Ishikawa (cell line): ENCODE measurements around the gene CRABP1.

Source experiments
- CEBPB ChIP-seq: IDR thresholded peaks from 2 replicates; pipeline ENCODE4 v1.6.1; 2012
- CREB1 ChIP-seq: IDR thresholded peaks from 2 replicates; pipeline ENCODE4 v1.6.1; 2012; ENCODE audit warnings: low read depth
- EGR1 ChIP-seq: IDR thresholded peaks from 2 replicates; pipeline ENCODE4 v1.6.1; 2012
- EP300 ChIP-seq: IDR thresholded peaks from 2 replicates; pipeline ENCODE4 v1.6.1; 2012; ENCODE audit warnings: borderline replicate concordance
- FOXM1 ChIP-seq: IDR thresholded peaks from 2 replicates; pipeline ENCODE4 v1.6.1; 2012; ENCODE audit warnings: low read depth, borderline replicate concordance
- NFIC ChIP-seq: IDR thresholded peaks from 2 replicates; pipeline ENCODE4 v1.6.1; 2012
- RAD21 ChIP-seq: IDR thresholded peaks from 2 replicates; pipeline ENCODE4 v1.6.1; 2012; ENCODE audit warnings: low read depth
- REST ChIP-seq: IDR thresholded peaks from 2 replicates; pipeline ENCODE4 v1.6.1; 2012; ENCODE audit warnings: low read depth, mild to moderate bottlenecking
- TAF1 ChIP-seq: IDR thresholded peaks from 2 replicates; pipeline ENCODE4 v1.6.1; 2012; ENCODE audit warnings: low read depth, mild to moderate bottlenecking
- TCF12 ChIP-seq: IDR thresholded peaks from 2 replicates; pipeline ENCODE4 v1.6.1; 2012; ENCODE audit warnings: low read depth
- TEAD4 ChIP-seq: IDR thresholded peaks from 2 replicates; pipeline ENCODE4 v1.6.1; 2012
- USF1 ChIP-seq: IDR thresholded peaks from 2 replicates; pipeline ENCODE4 v1.6.1; 2012
- YY1 ChIP-seq: IDR thresholded peaks from 2 replicates; pipeline ENCODE4 v1.6.1; 2012; ENCODE audit warnings: low read depth
- ZBTB7A ChIP-seq: IDR thresholded peaks from 2 replicates; pipeline ENCODE4 v1.6.1; 2012; ENCODE audit warnings: low read depth
- TF ChIP-seq, protein P1 (sequence below): IDR thresholded peaks from 2 replicates; pipeline ENCODE4 v1.6.1; 2012

The CRABP1 gene

DNA sequence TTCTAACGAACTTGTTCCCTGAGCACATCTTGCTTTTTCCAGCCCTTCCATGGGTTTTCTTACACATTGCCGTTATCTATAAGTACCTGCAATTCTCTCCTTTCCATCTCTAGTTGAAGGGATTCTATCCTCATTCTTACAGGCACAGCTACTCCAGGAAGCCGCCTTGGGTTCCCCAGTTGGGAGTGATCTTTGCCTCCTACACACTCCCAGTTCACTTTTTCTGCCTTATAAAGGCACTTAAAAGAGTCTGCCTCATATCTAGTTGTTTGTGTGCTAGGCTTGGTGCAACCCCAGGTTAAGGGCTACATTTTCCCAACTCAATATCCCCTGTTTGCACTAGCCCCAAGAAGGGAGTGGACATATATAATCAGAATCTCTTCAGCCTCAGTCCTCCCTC, 53.9 kb downstream of the CRABP1 start:
- no peak for TF ChIP-seq RAD21
- no peak for TF ChIP-seq CREB1
- no peak for TF ChIP-seq TAF1
- TF ChIP-seq CEBPB, result no peak
- TF ChIP-seq EP300, result no peak
- TF ChIP-seq FOXM1, result no peak
- TF ChIP-seq EGR1, result no peak

DNA sequence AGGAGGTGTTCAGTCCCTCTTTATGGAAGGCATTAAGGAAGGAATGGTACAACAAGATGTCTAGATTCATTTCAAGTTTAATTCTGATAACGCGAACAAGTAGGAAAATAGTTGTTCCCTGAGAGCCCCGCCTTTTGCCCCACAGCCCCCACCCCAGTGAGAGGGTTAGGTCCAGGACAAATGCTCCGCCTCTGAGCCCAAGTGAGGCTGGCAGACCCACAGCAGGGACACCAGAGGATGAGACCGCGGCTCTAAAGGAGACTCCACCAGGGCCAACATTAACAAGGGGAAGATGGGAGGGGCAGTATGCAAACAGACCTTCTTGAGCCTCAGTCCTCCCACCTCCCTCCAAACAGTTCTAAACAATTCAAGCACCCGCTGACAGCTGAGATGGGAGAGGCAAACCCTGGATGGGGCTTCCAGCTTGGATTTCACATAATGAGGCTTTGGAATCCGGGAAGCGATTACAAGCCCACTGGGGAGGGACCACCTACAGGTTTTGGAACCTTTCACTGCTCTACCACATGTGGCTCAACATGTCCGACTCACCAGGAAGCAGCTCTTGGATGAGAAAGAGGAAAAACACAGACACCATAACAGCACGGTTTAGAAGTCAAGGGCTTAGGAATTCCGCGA, 54.9 kb downstream of the CRABP1 start:
- no peak for TF ChIP-seq RAD21
- no peak for TF ChIP-seq TAF1
- TF ChIP-seq ZBTB7A, result no peak
- no peak for TF ChIP-seq CREB1
- no peak for TF ChIP-seq TEAD4
- no peak for TF ChIP-seq EP300
- TF ChIP-seq EGR1, result no peak
- TF ChIP-seq FOXM1, result no peak
- no peak for TF ChIP-seq REST
- TF ChIP-seq, protein P1, sequence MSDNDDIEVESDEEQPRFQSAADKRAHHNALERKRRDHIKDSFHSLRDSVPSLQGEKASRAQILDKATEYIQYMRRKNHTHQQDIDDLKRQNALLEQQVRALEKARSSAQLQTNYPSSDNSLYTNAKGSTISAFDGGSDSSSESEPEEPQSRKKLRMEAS, result no peak
- no peak for TF ChIP-seq CEBPB
- no peak for TF ChIP-seq USF1
- TF ChIP-seq YY1, result no peak
- TF ChIP-seq TCF12, result no peak
- no peak for TF ChIP-seq NFIC

DNA sequence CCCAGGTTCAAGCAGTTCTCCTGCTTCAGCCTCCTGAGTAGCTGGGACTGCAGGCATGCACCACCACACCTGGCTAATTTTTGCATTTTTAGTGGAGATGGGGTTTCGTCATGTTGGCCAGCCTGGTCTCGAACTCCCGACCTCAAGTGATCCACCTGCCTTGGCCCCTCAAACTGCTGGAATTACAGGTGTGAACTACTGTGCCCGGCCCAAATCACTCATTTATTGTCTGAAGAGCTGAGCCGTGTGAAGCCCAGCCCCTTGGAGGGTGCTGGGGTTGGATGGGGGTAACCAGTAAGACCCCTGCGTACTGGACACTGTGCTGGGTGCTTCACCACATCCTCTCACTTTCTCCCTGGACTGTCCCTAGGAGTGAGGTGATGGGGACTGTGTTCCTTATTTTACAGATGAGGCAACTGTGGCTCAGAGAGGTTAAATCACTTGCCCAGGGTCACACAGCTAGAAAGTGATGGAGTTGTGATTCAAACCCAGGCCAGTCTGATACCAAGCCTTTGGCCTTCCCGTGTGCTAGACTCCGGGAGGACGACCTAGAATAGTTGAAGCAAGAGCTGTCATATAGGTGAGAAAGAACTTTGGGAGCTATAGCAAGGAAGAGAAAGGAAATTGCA, 56.1 kb downstream of the CRABP1 start:
- no peak for TF ChIP-seq CREB1
- TF ChIP-seq EGR1, result no peak
- no peak for TF ChIP-seq NFIC
- TF ChIP-seq YY1, result no peak
- TF ChIP-seq, protein P1, result no peak
- no peak for TF ChIP-seq TEAD4
- no peak for TF ChIP-seq REST
- TF ChIP-seq TCF12, result no peak
- no peak for TF ChIP-seq CEBPB

DNA sequence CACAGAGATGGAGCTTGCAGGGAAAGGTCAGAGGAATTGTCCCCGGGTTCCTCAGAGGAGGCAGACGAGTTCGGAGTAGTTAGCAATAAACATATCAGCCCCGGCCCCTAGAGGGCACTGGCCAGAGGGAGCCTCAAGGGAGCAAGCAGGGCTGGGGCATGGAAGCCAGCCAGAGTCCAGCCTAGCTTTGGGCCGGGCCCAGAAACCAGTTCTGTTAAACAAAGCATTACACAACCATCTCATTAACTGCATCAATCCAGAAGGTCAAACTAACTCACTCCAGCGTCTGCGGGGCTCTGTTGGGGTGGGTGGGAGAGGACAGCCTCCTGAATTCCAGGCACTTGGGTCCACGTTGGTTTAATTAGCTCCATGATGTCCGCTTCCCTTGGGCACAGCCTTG, 56.8 kb downstream of the CRABP1 start:
- no peak for TF ChIP-seq CREB1
- no peak for TF ChIP-seq FOXM1
- TF ChIP-seq NFIC, result no peak
- TF ChIP-seq TCF12, result no peak
- TF ChIP-seq TEAD4, result no peak
- TF ChIP-seq, protein P1, result no peak
- TF ChIP-seq USF1, result no peak

DNA sequence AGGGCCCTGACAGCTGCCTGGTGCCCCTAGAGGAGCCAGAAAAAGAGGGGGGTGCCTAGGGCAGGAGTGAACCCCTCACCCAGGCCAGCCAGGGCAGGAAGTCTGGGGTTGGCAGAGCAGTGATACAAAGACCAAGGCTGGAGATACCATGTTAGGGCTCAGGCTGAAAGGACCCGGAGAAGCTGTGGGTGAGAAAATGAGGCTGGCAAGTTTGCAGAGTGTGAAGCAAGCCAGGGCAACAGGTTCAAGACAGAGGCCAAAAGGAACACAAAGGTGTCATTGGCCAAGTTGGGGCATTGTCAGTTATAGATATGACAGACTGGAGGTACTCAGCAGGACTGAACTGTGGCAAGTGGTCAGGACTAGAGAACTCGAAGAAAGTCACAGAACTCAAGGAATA, 57.2 kb downstream of the CRABP1 start:
- TF ChIP-seq CREB1 (no peak), YY1 (no peak), TAF1 (no peak), REST (no peak), ZBTB7A (no peak), RAD21 (no peak), FOXM1 (no peak), EP300 (no peak), TEAD4 (no peak), TCF12 (no peak), EGR1 (no peak)
- TF ChIP-seq, protein P1, result no peak
